K562 treated with DMSO at 1 percent for 12 hours (cell line): ENCODE measurements around the gene H2BK1. TPM values are rescaled to one million over a fixed set of nuclear protein-coding genes. Genes with fewer than 3 reads are reported as not detected.

Source experiments
- total RNA-seq: library from RNA; unstranded; fragments of 300-600 nt; gene quantifications from 2 replicates; pipeline ENCODE4 v1.2.3, GENCODE V29; 2022; ENCODE audit not compliant: insufficient read depth

The H2BK1 gene
- total RNA-seq, result not detected in 2 replicates

DNA sequence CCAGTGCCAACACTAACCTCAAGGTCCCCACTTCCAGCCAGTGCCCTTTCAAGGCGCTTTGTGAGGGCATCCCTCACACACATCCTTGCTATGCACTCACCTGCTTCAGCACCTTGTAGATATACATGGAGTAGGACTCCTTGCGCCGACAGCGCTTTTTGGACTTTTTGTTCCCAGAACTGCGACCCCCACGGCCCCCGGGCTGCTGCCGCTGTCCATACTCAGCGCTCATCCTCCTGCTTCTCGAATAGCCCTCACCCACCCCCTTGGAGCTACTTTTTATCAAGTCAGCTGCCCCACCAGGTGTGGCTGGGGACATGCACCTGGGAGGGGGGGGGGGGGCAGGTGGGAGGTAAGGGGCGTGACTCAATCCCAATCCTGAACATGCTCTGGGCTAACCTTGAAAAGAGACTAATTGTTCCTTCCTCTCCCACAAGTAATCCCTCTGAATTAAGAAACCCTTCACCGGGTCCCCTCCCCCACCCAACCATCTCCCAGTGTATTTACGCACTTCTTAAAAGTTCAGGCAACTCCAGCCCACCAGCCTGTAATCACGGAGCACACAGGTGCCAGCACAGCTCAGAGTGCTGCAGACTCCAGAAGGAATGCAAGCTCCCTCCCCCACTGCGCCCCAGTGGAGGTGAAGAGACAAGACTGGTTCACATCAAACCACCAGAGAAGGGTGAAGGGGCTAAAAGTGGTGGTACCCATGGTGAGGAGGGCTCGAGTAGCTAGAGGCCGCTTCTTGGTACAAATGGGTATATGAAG lies at the start of gene H2BK1:
TSS of gene H2BK1 (minus strand) at position 402 of the 768 bp plus-strand sequence. CDS start at position 232, 170 bp downstream.

GRCh38 chr7:151248346-151249033 lies 38.2 kb upstream of the H2BK1 start, which contains the start of gene SMARCD3:
TSS of gene SMARCD3 (minus strand) at chr7:151248694. CDS start at chr7:151248562, 132 bp downstream.

DNA sequence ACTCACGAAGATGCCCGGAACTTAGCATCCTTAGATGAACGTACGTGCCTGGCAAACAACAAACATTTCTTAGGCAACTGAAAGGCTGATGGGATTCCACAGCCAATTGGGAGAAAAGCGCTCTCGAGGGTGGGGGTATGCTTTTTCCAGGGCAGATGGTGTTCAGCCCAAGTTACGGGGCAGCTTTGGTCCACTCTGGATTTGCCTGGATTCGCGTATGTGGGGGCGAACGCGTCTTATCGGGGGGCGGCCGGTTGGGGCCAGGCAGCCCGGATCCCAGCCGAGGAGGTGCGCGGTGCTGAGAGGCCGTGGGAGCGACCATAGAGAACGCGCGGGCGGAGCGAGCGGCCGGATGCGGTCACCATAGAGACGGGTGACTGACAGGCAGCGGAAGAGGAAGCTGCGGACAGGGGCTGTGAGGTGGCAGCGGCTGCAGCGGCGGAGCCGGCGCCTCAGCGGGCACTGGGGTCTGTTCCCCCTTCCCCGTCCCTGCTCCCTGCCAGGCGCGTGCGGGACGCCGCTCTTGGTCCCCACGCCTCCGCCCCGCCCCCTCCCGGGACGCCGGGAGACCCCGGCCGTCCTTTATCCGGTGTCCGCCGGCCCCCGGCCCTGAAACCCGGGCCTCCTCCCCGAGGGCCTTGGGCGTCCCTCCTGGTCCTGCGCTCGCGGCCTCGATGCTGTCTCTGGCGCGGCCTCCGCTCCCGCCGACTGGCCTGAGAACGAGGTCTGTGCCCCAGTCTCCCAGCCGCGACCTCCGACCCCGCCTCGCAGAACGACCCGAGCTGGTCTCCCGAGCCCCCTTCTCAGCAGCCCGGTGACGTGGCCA lies 22.0 kb upstream of the H2BK1 start, which contains the start of gene CHPF2:
TSS of gene CHPF2 (plus strand) at position 393 of the 826 bp plus-strand sequence. CDS start 1,529 bp downstream, outside the sequence.

GRCh38 chr7:151226875-151227782 lies 16.8 kb upstream of the H2BK1 start, which contains the start of gene ABCF2:
TSS of gene ABCF2 (minus strand) at chr7:151227205. CDS start at chr7:151226458, 747 bp downstream.

GRCh38 chr7:151186640-151187408 lies 23.5 kb downstream of the H2BK1 start, which contains the start of gene ASB10:
TSS of gene ASB10 (minus strand) at chr7:151187250. CDS start at chr7:151187130, 120 bp downstream.

GRCh38 chr7:151167197-151167961 lies 42.9 kb downstream of the H2BK1 start, which contains the start of gene GBX1:
TSS of gene GBX1 (minus strand) at chr7:151167694. CDS start at chr7:151167548, 146 bp downstream.

Other genes with a start within 250 kb of the H2BK1 start
- gene KCNH2, start 232.2 kb downstream of the H2BK1 start, total RNA-seq, result 76.1 and 114 TPM in 2 replicates
- gene NOS3, start 219.5 kb downstream of the H2BK1 start, total RNA-seq, result 40.1 and 40.4 TPM in 2 replicates
- gene ATG9B, start 186.0 kb downstream of the H2BK1 start, total RNA-seq, result 5.7 TPM in 1 of 2 replicates, not detected in the other
- 25.8 and 40.2 TPM in 2 replicates for gene ABCB8, start 182.0 kb downstream of the H2BK1 start, total RNA-seq
- gene ASIC3, start 162.0 kb downstream of the H2BK1 start, total RNA-seq, result 8.5 and 14.4 TPM in 2 replicates
- gene CDK5, start 152.6 kb downstream of the H2BK1 start, total RNA-seq, result 40.9 and 43.0 TPM in 2 replicates
- 255 and 273 TPM in 2 replicates for gene SLC4A2, start 150.9 kb downstream of the H2BK1 start, total RNA-seq
- 127 and 144 TPM in 2 replicates for gene FASTK, start 129.7 kb downstream of the H2BK1 start, total RNA-seq
- gene TMUB1, start 127.0 kb downstream of the H2BK1 start, total RNA-seq, result 239 and 324 TPM in 2 replicates
- gene AGAP3, start 124.0 kb downstream of the H2BK1 start, total RNA-seq, result 73.3 and 103 TPM in 2 replicates
- not detected in 2 replicates for gene GBX1, start 42.8 kb downstream of the H2BK1 start, total RNA-seq
- gene ASB10, start 23.2 kb downstream of the H2BK1 start, total RNA-seq, result not detected in 2 replicates
- 30.6 and 56.6 TPM in 2 replicates for gene ABCF2, start 16.7 kb upstream of the H2BK1 start, total RNA-seq
- gene CHPF2, start 22.0 kb upstream of the H2BK1 start, total RNA-seq, result 52.2 and 73.3 TPM in 2 replicates
- gene SMARCD3, start 38.2 kb upstream of the H2BK1 start, total RNA-seq, result 2.6 and 8.6 TPM in 2 replicates
- 58.7 and 96.9 TPM in 2 replicates for gene NUB1, start 131.3 kb upstream of the H2BK1 start, total RNA-seq
- 0.53 TPM in 1 of 2 replicates, not detected in the other for gene WDR86, start 199.6 kb upstream of the H2BK1 start, total RNA-seq
- gene CRYGN, start 229.7 kb upstream of the H2BK1 start, total RNA-seq, result not detected in 2 replicates